ENCODE measurements around the gene P2RX1. TPM values are rescaled to one million over a fixed set of nuclear protein-coding genes. Genes with fewer than 3 reads are reported as not detected.
"Not testable (repeated sequence)": the region's sequence is repeated elsewhere in the genome, so short reads cannot be mapped to it uniquely, and the experiment has no call there.

The P2RX1 gene
- total RNA-seq, 1 donor from 2014 or later = 0.16 TPM

DNA sequence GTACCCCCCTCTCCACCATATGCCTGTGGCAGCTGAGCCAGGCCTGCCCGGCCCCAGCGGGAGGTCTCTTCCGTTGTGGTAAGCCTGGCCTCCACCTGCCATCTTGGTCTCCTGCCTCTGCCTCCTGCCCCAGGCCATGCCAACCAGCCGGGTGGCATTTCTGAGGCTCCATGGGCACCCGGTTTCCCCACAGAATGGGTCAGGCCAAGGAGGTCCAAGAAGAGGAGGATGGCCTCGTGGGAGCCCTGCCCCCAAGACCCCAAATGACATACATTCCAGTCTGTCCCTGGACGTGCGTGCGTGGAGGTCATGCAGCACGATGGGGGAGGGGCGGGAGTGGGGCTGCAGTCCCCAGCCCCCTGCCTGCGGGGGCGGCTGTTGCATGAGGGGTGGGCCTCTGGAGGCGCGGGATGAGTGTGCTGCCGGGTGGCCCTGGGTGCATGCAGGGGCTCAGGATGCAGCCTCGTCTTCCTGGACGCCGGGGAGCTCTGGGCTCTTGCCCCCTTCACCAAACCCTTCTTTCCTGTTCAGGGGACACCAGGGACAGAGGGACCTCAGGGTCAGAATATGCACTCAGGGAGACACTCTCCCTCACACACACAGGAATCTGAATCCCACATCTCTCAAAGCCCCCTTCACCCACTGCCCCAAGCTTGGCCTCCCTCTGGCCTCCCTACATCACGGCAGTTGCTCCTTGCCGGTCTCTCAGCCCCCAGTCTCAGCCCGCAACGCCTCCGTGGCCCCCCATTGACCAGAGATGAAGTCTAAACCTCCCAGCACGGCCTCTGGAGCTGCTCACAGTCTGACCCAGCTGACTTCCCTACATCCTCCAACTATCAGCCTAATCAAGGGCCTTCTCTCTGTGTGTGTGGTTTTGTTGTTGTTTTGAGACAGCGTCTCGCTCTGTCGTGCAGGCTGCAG, 54.2 kb downstream of the P2RX1 start:
- Mint-ChIP-seq H3K4me1 (no peaks in the 10 kb centered on the region), H3K27me3 (ENCODE audit: low read depth) (no peaks in the 10 kb centered on the region), H3K9me3 (no peaks in the 10 kb centered on the region), H3K27ac (no peak overlapping the region), H3K4me3 (no peak overlapping the region), H3K36me3 (peaks cover 2% of the 10 kb centered on the region)
- TF ChIP-seq, protein P1, sequence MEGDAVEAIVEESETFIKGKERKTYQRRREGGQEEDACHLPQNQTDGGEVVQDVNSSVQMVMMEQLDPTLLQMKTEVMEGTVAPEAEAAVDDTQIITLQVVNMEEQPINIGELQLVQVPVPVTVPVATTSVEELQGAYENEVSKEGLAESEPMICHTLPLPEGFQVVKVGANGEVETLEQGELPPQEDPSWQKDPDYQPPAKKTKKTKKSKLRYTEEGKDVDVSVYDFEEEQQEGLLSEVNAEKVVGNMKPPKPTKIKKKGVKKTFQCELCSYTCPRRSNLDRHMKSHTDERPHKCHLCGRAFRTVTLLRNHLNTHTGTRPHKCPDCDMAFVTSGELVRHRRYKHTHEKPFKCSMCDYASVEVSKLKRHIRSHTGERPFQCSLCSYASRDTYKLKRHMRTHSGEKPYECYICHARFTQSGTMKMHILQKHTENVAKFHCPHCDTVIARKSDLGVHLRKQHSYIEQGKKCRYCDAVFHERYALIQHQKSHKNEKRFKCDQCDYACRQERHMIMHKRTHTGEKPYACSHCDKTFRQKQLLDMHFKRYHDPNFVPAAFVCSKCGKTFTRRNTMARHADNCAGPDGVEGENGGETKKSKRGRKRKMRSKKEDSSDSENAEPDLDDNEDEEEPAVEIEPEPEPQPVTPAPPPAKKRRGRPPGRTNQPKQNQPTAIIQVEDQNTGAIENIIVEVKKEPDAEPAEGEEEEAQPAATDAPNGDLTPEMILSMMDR (IDR thresholded peaks at IDR 0.05; ENCODE audit: unreplicated experiment) = no peak
- DNase-seq (ENCODE audit: low spot score in 2 of 2, unreplicated experiment in 2 of 2) = no peak

DNA sequence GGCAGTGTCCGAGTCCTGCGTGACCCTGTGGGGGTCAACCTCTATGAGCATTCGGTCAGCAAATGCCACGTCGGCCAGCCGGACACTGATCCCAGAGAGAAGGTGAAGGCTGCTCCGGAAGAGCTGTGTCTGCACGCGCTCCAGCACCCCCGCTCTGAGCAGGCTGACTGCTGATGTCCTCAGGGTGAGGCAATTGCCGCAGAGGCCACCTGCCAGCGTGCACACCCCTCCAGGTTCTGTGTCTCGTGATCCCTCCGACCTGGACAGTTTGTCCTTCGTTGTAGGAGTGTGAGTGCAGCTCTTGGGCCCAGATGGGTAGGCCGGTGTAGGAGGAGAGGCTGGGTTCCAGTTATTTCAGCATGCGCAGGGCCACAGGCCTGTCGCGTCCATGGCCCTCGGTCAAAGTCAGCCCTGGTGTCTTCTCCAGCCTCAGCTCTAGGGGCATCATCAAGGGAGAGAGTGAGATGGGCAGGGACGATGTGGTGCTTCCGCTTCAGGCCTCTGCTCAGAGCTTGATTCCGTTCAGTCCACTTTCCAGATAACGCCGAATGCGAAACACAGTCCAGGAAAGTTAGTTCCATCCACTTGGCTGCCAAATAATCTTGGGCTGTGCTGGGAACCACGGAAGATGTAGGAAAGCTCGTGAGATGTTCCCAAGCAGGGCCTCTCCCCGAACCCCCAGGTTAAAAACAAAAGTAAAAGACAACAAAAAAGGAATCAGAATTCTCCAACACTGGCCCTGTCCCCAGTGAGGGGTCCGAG, 55.1 kb downstream of the P2RX1 start:
- Mint-ChIP-seq H3K27me3 (ENCODE audit: low read depth) (no peaks in the 10 kb centered on the region), H3K4me1 (no peaks in the 10 kb centered on the region), H3K9me3 (no peaks in the 10 kb centered on the region), H3K36me3 (peaks cover 2% of the 10 kb centered on the region), H3K4me3 (no peak overlapping the region), H3K27ac (no peak overlapping the region)
- TF ChIP-seq, protein P1 (IDR thresholded peaks at IDR 0.05; ENCODE audit: unreplicated experiment) = no peak
- no peak for DNase-seq (ENCODE audit: low spot score in 2 of 2, unreplicated experiment in 2 of 2)

DNA sequence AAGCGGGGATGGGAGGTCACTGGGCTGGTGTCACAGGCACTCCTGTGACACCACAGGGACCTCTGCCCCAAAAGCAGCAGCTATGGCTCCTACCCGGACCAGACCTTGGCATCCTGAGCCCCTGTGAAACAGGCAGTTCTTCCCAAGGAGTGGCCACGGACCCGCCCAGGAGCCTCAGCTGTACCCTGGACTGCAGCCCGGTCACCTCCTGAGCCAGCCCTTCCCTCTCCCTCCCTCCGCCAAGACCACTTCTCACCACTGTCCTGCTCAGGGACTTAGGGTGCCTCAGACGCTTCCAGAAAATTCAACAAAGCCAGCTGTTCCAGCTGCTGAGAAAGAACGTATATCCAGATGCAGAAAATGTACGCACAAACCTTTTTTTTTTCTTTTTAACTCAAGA, 56.3 kb downstream of the P2RX1 start:
- no peaks in the 10 kb centered on the region for H3K9me3 Mint-ChIP-seq
- no peak overlapping the region for H3K27ac Mint-ChIP-seq
- no peak for DNase-seq (ENCODE audit: low spot score in 2 of 2, unreplicated experiment in 2 of 2)
- TF ChIP-seq, protein P1 (IDR thresholded peaks at IDR 0.05; ENCODE audit: unreplicated experiment) = no peak
- no peak overlapping the region for H3K4me3 Mint-ChIP-seq
- H3K4me1 Mint-ChIP-seq = no peaks in the 10 kb centered on the region
- H3K27me3 Mint-ChIP-seq (ENCODE audit: low read depth) = no peaks in the 10 kb centered on the region
- peaks cover 2% of the 10 kb centered on the region for H3K36me3 Mint-ChIP-seq

DNA sequence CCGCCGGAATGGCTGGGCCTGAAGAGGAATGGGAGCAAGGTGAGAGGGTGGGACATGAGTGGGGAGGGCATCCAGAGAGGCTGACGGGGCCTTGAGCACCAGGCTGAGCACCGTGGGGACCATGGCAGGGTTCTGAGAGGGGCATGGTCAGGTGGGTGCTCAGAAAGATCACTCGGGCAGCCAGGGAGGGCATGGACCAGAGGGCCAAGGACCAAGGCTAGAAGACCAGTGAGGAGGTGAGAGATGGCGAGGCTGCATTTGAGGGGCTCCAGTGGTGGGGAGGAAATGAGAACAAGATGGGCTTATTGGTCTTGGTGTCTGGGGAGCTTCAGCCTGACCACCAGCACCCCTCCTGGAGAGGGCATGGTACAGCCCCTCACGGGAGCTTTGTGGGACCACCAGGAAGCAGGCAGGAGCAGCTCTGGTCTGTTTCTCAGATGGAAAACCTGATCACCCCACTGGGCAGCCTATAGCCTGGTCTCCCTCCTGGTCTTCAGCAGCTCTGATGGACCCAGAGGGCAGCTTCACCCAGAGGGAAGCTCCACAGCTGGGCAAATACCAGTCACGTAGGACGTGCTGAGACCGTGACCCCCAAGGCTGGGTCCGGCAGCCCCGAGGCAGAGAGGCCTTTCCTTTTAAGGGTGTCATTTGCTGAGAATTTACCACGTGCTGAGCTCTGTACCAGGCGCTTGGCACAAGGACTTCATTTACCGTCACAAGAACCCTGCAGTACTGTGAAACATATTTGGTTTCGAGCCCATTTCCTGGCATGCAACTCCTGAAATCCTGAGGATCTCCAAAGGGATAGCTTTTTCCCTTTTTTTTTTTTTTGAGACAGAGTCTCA, 58.8 kb downstream of the P2RX1 start:
- no peak overlapping the region for H3K27ac Mint-ChIP-seq
- no peak for DNase-seq (ENCODE audit: low spot score in 2 of 2, unreplicated experiment in 2 of 2)
- no peak overlapping the region for H3K4me3 Mint-ChIP-seq
- H3K9me3 Mint-ChIP-seq = no peaks in the 10 kb centered on the region
- TF ChIP-seq, protein P1 (IDR thresholded peaks at IDR 0.05; ENCODE audit: unreplicated experiment) = no peak
- H3K36me3 Mint-ChIP-seq = peaks cover 2% of the 10 kb centered on the region
- H3K4me1 Mint-ChIP-seq = no peaks in the 10 kb centered on the region
- H3K27me3 Mint-ChIP-seq (ENCODE audit: low read depth) = peaks cover 4% of the 10 kb centered on the region

DNA sequence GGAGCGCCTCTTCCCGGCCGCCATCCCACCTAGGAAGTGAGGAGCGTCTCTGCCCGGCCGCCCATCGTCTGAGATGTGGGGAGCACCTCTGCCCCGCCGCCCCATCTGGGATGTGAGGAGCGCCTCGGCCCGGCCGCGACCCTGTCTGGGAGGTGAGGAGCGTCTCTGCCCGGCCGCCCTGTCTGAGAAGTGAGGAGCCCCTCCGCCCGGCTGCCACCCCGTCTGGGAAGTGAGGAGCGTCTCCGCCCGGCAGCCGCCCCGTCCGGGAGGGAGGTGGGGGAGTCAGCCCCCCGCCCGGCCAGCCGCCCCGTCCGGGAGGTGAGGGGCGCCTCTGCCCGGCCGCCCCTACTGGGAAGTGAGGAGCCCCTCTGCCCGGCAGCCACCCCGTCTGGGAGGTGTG, 62.1 kb downstream of the P2RX1 start:
- not testable (repeated sequence) for H3K27ac Mint-ChIP-seq; H3K4me1 Mint-ChIP-seq; H3K4me3 Mint-ChIP-seq; H3K36me3 Mint-ChIP-seq; H3K9me3 Mint-ChIP-seq; DNase-seq (ENCODE audit: low spot score in 2 of 2, unreplicated experiment in 2 of 2)
- H3K27me3 Mint-ChIP-seq (ENCODE audit: low read depth) = peaks cover 20% of the 10 kb centered on the region

Data from mesothelial cell of epicardium (in vitro differentiated cells).